ENCODE measurements around the gene SLC2A9.

- no peak for TF ChIP-seq EP300 (IDR thresholded peaks at IDR 0.05)
- TF ChIP-seq JUNB (IDR thresholded peaks at IDR 0.05) = no peak
- TF ChIP-seq, protein P1, sequence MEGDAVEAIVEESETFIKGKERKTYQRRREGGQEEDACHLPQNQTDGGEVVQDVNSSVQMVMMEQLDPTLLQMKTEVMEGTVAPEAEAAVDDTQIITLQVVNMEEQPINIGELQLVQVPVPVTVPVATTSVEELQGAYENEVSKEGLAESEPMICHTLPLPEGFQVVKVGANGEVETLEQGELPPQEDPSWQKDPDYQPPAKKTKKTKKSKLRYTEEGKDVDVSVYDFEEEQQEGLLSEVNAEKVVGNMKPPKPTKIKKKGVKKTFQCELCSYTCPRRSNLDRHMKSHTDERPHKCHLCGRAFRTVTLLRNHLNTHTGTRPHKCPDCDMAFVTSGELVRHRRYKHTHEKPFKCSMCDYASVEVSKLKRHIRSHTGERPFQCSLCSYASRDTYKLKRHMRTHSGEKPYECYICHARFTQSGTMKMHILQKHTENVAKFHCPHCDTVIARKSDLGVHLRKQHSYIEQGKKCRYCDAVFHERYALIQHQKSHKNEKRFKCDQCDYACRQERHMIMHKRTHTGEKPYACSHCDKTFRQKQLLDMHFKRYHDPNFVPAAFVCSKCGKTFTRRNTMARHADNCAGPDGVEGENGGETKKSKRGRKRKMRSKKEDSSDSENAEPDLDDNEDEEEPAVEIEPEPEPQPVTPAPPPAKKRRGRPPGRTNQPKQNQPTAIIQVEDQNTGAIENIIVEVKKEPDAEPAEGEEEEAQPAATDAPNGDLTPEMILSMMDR (IDR thresholded peaks at IDR 0.05) = no peak
- TF ChIP-seq BCL3 (IDR thresholded peaks at IDR 0.05) = no peak
- no peak for TF ChIP-seq POLR2A (IDR thresholded peaks at IDR 0.05; ENCODE audit: low read length)
- TF ChIP-seq BHLHE40 (IDR thresholded peaks at IDR 0.05; ENCODE audit: low read depth, low read length) = no peak
- no peak for TF ChIP-seq ZFP36 (IDR thresholded peaks at IDR 0.05; ENCODE audit: borderline replicate concordance, partially characterized antibody)
Measured at GRCh38 chr4:10005632-10006031, 15.7 kb downstream of the SLC2A9 start.

All from A549 (cell line).